GM12864 (cell line): ENCODE data around the gene PPM1J.

ENCODE experiments used
- DNase-seq: peaks from one replicate; pipeline ENCODE4 v3.0.0-alpha.2; 2011; ENCODE audit warnings: low read depth
- H3K4me3 ChIP-seq: 2 replicates; pipeline ENCODE4 v1.5.1; 2011; ENCODE audit warnings: mild to moderate bottlenecking, low read depth, low read length, control low read depth
- TF ChIP-seq, protein P1 (sequence below): IDR thresholded peaks from 2 replicates; pipeline ENCODE4 v1.5.1; 2011; ENCODE audit warnings: low read depth, mild to moderate bottlenecking, moderate library complexity, low read length, control low read depth, inconsistent platforms; ENCODE audit errors: missing control alignments

PPM1J gene

GRCh38 chr1:112673592-112674439, 41.3 kb downstream of the PPM1J start:
- no peak for DNase-seq
- TF ChIP-seq, protein P1, sequence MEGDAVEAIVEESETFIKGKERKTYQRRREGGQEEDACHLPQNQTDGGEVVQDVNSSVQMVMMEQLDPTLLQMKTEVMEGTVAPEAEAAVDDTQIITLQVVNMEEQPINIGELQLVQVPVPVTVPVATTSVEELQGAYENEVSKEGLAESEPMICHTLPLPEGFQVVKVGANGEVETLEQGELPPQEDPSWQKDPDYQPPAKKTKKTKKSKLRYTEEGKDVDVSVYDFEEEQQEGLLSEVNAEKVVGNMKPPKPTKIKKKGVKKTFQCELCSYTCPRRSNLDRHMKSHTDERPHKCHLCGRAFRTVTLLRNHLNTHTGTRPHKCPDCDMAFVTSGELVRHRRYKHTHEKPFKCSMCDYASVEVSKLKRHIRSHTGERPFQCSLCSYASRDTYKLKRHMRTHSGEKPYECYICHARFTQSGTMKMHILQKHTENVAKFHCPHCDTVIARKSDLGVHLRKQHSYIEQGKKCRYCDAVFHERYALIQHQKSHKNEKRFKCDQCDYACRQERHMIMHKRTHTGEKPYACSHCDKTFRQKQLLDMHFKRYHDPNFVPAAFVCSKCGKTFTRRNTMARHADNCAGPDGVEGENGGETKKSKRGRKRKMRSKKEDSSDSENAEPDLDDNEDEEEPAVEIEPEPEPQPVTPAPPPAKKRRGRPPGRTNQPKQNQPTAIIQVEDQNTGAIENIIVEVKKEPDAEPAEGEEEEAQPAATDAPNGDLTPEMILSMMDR = peak; percentile 53
- peak overlapping the region; percentile 92 for H3K4me3 ChIP-seq

DNA sequence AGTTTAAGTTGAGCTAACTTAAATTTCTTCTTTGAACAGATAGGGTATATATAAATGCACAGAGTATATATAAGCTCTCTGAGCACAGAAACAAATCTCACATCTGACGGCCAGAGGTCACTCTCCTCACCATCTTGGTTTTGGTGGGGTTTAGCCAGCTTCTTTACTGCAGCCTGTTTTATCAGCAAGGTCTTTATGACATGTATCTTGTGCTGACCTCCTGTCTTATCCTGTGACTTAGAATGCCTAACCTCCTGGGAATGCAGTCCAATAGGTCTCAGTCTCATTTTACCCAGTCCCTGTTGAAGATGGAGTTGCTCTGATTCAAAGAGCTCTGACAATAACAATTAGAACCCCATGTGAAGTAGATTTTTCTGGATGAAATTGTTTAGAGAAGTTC, 42.3 kb downstream of the PPM1J start:
- no peak for DNase-seq
- H3K4me3 ChIP-seq = no peak overlapping the region
- TF ChIP-seq, protein P1 = no peak

GRCh38 chr1:112672009-112672408, 43.1 kb downstream of the PPM1J start:
- no peak for DNase-seq
- no peak overlapping the region for H3K4me3 ChIP-seq
- TF ChIP-seq, protein P1 = no peak

DNA sequence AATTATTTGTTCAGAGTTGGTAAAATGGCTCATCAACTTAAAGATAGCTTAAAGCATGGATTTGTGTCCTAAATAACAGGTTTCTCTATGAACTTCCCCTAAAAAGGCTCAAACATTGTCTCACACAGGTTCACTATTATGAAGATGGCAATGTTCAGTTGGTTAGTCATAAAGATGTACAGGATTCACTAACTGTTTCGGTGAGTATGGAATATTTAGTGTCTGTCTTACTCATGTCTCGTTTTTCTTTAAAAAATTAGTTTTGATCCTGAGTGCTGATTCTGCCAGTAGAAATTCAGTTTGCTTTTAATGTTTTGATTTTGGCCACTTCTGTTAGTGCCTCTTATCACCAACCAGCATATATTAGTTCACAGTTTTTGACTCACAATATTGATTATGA, 48.2 kb downstream of the PPM1J start:
- H3K4me3 ChIP-seq = no peak overlapping the region
- DNase-seq = no peak
- TF ChIP-seq, protein P1 = no peak

- TF ChIP-seq, protein P1 = no peak
These were observed 49.3 kb downstream of the PPM1J start for GRCh38 chr1:112665857-112666256.

More at GRCh38 chr1:112665857-112666256, 49.3 kb downstream of the PPM1J start:
- DNase-seq = no peak
- no peak overlapping the region for H3K4me3 ChIP-seq
